Thyroid gland (tissue), 4 donors: ENCODE results near the gene KIF12. TPM values are rescaled to one million over a fixed set of nuclear protein-coding genes. Genes with fewer than 3 reads are reported as not detected.

Experiments
- DNase-seq, 2 donors: peaks; one replicate each; pipeline ENCODE4 v3.0.0-alpha.2; 2019
- H3K27ac ChIP-seq, 3 donors: fragments of 200-600 bp; sonication (generic); 1 replicate in 2 of 3; 2 replicates in 1 of 3; pipeline ENCODE4 v1.5.1; 2016 to 2019; ENCODE audit warnings: mild to moderate bottlenecking in 1 of 3, moderate library complexity in 1 of 3
- H3K27me3 ChIP-seq: fragments of 200-600 bp; sonication (generic); one replicate; pipeline ENCODE4 v1.5.1; 2019
- H3K36me3 ChIP-seq, 2 donors: fragments of 200-600 bp; sonication (generic); one replicate each; pipeline ENCODE4 v1.5.1; 2016 to 2019
- H3K4me1 ChIP-seq, 2 donors: fragments of 200-600 bp; sonication (generic); one replicate each; pipeline ENCODE4 v1.5.1; 2017 to 2019
- H3K4me3 ChIP-seq, 3 donors: fragments of 200-600 bp; sonication (generic); replicated peaks in 1 of 3; 1 replicate in 2 of 3; 2 replicates in 1 of 3; pipeline ENCODE4 v1.5.1; 2016; ENCODE audit warnings: mild to moderate bottlenecking in 1 of 3
- H3K9me3 ChIP-seq: fragments of 200-600 bp; sonication (generic); one replicate; pipeline ENCODE4 v1.5.1; 2017
- POLR2A ChIP-seq, 2 donors: fragments of 450-650 bp; IDR thresholded peaks; one replicate each; pipeline ENCODE4 v1.6.1; 2017; ENCODE audit warnings: antibody characterized with exemption in 2 of 2, mild to moderate bottlenecking in 2 of 2, moderate library complexity in 1 of 2
- WGBS, 2 donors: methylation state at CpG; one replicate each; pipeline ENCODE4 v1.1.5; 2017; 5-methylcytosine and 5-hydroxymethylcytosine counted together
- intact Hi-C: fragments of 100-400 bp; cut with DNase I; formaldehyde crosslinking; loops from one replicate; pipeline ENCODE4 v1.15.1; 2023
- total RNA-seq, 4 donors: library from RNA; depleted of rRNA; stranded (reverse); fragments of >200 nt; gene quantifications; one replicate each; pipeline ENCODE4 v1.2.3, GENCODE V29; 2016
- TF ChIP-seq, protein P1 (sequence below), 6 experiments: fragments of 200-600 bp in 3 of 6; fragments of 450-650 bp in 3 of 6; sonication (generic) in 3 of 6; IDR thresholded peaks; one replicate each; pipeline ENCODE4 v1.5.1; 2016 to 2019; ENCODE audit warnings: antibody characterized with exemption in 6 of 6, mild to moderate bottlenecking in 2 of 6, inconsistent platforms in 1 of 6, moderate library complexity in 1 of 6

The KIF12 gene
- total RNA-seq, 4 donors from 2014 or later: 13.4 to 56.0 (median 31.7) TPM

DNA sequence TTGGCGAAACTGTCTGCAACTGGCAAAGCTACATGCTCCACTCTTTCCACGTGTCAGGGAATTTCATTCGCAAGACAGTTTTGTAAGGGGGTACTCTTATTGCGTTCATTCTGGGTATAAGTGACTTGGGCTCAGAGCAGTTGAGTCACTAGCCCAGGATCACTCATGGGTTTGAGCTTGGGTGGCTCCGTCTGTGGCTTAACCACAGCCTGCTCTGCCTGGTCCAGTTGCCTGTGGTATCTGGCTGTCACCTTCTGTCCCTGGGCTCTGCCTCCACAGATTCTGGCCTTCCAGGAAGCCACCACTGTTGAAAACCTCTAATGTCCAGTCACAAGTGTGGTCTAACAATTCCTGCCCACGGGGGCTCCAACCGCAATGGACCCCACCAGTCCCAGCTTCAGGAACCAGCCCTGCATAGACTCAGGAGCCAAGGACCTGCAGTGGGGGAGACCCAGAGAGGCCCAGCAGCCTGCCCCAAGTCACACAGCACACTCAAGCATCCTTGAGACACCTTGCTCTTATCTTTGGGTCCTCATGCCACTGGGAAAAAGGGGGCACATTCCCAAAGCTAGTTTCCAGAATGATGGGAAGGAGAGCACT is 10.4 kb downstream of the KIF12 start:
- TF ChIP-seq, protein P1, sequence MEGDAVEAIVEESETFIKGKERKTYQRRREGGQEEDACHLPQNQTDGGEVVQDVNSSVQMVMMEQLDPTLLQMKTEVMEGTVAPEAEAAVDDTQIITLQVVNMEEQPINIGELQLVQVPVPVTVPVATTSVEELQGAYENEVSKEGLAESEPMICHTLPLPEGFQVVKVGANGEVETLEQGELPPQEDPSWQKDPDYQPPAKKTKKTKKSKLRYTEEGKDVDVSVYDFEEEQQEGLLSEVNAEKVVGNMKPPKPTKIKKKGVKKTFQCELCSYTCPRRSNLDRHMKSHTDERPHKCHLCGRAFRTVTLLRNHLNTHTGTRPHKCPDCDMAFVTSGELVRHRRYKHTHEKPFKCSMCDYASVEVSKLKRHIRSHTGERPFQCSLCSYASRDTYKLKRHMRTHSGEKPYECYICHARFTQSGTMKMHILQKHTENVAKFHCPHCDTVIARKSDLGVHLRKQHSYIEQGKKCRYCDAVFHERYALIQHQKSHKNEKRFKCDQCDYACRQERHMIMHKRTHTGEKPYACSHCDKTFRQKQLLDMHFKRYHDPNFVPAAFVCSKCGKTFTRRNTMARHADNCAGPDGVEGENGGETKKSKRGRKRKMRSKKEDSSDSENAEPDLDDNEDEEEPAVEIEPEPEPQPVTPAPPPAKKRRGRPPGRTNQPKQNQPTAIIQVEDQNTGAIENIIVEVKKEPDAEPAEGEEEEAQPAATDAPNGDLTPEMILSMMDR (IDR thresholded peaks at IDR 0.05): no peak
- TF ChIP-seq POLR2A (IDR thresholded peaks at IDR 0.05): no peak
- intact Hi-C loops: no loop called here
- no peak overlapping the region for H3K27ac ChIP-seq
- no peaks in the 10 kb centered on the region for H3K4me1 ChIP-seq
- H3K9me3 ChIP-seq: no peaks in the 10 kb centered on the region
- no peak overlapping the region for H3K4me3 ChIP-seq
- no peak for DNase-seq
- 90 to 93% methylated on average over 5 to 7 of the region's 7 CpGs for WGBS, 2 donors
- H3K36me3 ChIP-seq: no peaks in the 10 kb centered on the region
- no peaks in the 10 kb centered on the region for H3K27me3 ChIP-seq

DNA sequence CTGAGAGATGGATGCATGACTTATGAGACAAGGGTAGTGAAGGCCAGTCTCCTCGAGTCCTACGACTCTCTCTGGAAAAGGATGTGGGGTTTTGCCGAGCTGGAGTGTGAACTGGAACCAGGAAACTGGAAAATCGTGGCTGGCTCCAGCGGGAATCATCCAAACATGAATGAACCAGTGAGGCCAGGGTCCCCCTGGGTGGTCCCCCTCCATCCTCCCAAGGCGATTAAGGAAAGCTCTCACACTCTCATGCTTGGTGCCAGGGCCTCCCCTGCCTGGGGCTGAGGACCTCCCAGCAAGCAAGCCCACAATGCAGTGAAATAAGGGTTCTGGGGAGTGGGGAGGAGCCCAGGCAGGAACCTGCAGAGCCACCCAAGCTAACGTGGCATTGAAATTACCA is 11.4 kb downstream of the KIF12 start:
- no peaks in the 10 kb centered on the region for H3K36me3 ChIP-seq
- no peak for DNase-seq
- no peak overlapping the region for H3K4me3 ChIP-seq
- H3K9me3 ChIP-seq: no peaks in the 10 kb centered on the region
- TF ChIP-seq POLR2A (IDR thresholded peaks at IDR 0.05): no peak
- TF ChIP-seq, protein P1 (IDR thresholded peaks at IDR 0.05): no peak
- H3K27ac ChIP-seq: no peak overlapping the region
- intact Hi-C loops: no loop called here
- H3K27me3 ChIP-seq: no peaks in the 10 kb centered on the region
- 67 to 75% methylated on average over 7 of the region's 7 CpGs for WGBS, 2 donors
- no peaks in the 10 kb centered on the region for H3K4me1 ChIP-seq

DNA sequence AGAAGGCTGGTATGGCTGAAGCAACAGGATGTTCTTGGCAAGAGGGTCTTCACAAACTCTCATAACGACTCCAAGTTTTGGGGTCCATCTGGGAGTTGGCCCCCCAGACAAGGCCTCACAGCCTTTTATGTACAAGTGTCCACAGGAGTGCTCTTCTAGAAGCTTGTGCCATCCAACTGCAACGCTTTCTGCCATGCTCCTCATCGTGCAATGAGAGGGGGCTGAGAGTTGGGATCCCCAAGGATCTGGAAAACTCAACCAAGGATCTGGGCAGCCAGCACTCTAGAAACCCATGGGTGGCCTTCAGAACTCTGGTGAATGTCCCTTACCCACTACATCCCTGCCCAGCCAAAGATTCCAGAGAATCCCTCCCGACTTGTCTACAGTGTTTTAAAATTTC is 12.5 kb downstream of the KIF12 start:
- TF ChIP-seq POLR2A (IDR thresholded peaks at IDR 0.05): no peak
- TF ChIP-seq, protein P1 (IDR thresholded peaks at IDR 0.05): no peak
- intact Hi-C loops: no loop called here
- Histone ChIP-seq H3K27me3 (no peaks in the 10 kb centered on the region), H3K4me3 (no peak overlapping the region), H3K27ac (no peak overlapping the region), H3K4me1 (no peaks in the 10 kb centered on the region), H3K36me3 (no peaks in the 10 kb centered on the region), H3K9me3 (no peaks in the 10 kb centered on the region)
- no peak for DNase-seq
- 83 to 90% methylated on average over 4 of the region's 4 CpGs for WGBS, 2 donors

DNA sequence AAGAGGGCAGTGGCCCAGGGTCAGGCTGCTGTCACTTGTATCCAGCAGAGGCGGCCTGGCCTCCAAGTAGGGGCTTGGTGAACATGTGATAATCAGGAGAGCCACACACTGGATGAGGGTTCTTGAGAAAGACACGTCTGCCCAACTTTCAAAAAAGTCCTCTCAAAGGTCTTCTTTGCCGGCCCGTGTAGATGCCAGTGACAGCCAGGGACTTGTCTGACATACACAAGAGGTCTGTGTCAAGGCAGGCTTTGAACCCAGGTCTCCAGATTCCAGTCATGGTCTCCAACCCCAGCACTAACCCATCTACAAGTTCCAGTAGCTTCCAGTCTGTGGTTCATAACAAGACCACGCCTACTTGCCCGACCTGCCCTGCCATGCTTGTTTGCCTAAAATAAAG is 13.1 kb downstream of the KIF12 start:
- Histone ChIP-seq H3K4me1 (no peaks in the 10 kb centered on the region), H3K36me3 (no peaks in the 10 kb centered on the region), H3K9me3 (no peaks in the 10 kb centered on the region), H3K4me3 (no peak overlapping the region), H3K27ac (no peak overlapping the region), H3K27me3 (no peaks in the 10 kb centered on the region)
- 87 to 88% methylated on average over 6 of the region's 6 CpGs for WGBS, 2 donors
- no peak for DNase-seq
- TF ChIP-seq, protein P1 (IDR thresholded peaks at IDR 0.05): no peak
- no peak for TF ChIP-seq POLR2A (IDR thresholded peaks at IDR 0.05)
- intact Hi-C loops: no loop called here

DNA sequence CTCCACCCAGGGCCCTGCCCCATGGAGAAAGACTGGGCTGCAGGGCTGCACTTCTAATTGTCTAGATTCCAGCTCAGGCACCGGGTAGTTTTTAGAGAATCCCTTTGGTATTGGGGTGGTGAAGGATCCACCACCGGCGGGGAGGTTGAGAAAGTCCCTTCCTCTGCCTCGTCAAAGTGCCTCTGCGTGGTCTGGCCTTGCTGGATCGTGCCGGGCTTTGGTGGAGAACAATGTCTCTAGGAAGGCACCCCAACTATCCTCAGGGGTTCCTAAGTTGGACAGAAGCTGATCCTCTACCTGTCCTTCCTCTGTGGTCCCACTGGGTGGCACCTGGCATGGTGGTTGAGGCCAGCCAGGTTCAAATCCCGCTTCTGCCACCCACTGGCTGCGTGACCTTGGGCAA is 13.7 kb downstream of the KIF12 start:
- TF ChIP-seq POLR2A (IDR thresholded peaks at IDR 0.05): no peak
- TF ChIP-seq, protein P1 (IDR thresholded peaks at IDR 0.05): no peak
- H3K4me3 ChIP-seq: no peak overlapping the region
- no peak for DNase-seq
- no peaks in the 10 kb centered on the region for H3K36me3 ChIP-seq
- 87 to 90% methylated on average over 9 of the region's 9 CpGs for WGBS, 2 donors
- intact Hi-C loops: no loop called here
- H3K27ac ChIP-seq: no peak overlapping the region
- H3K27me3 ChIP-seq: no peaks in the 10 kb centered on the region
- H3K4me1 ChIP-seq: no peaks in the 10 kb centered on the region
- H3K9me3 ChIP-seq: no peaks in the 10 kb centered on the region
